Smooth muscle cell (in vitro differentiated cells): Measurements from ENCODE around the gene EIF3L. TPM values are rescaled to one million over a fixed set of nuclear protein-coding genes. Genes with fewer than 3 reads are reported as not detected.

Experiments
- DNase-seq: peaks from one replicate; lab custom pipeline; 2025; ENCODE audit not compliant: unreplicated experiment; lab: John Stamatoyannopoulos, UW
- H2AFZ ChIP-seq: fragments of 200-600 bp; sonication (generic); 2 replicates; pipeline ENCODE4 v1.6.0; 2016; ENCODE audit warnings: antibody characterized with exemption, low read depth, mild to moderate bottlenecking
- H3F3A ChIP-seq: fragments of 200-600 bp; sonication (generic); 2 replicates; pipeline ENCODE4 v1.6.0; 2017; ENCODE audit warnings: antibody characterized with exemption, low read depth
- H3K27ac ChIP-seq: fragments of 200-600 bp; sonication (generic); 2 replicates; pipeline ENCODE4 v1.5.1; 2016; ENCODE audit warnings: low read depth, mild to moderate bottlenecking
- H3K27me3 ChIP-seq: fragments of 200-600 bp; sonication (generic); 2 replicates; pipeline ENCODE4 v1.6.1; 2016; ENCODE audit warnings: low read depth, mild to moderate bottlenecking
- H3K36me3 ChIP-seq: fragments of 200-600 bp; sonication (generic); 2 replicates; pipeline ENCODE4 v1.5.1; 2016; ENCODE audit warnings: low read depth
- H3K4me1 ChIP-seq: fragments of 200-600 bp; sonication (generic); 2 replicates; pipeline ENCODE4 v1.5.1; 2016; ENCODE audit warnings: low read depth
- H3K4me2 ChIP-seq: fragments of 200-600 bp; sonication (generic); 2 replicates; pipeline ENCODE4 v1.6.0; 2016; ENCODE audit warnings: mild to moderate bottlenecking
- H3K4me3 ChIP-seq: fragments of 200-600 bp; sonication (generic); 2 replicates; pipeline ENCODE4 v1.5.1; 2016; ENCODE audit warnings: mild to moderate bottlenecking
- H3K79me2 ChIP-seq: fragments of 200-600 bp; sonication (generic); 2 replicates; pipeline ENCODE4 v1.6.0; 2016; ENCODE audit warnings: low read depth, mild to moderate bottlenecking
- H3K9ac ChIP-seq: fragments of 200-600 bp; sonication (generic); 2 replicates; pipeline ENCODE4 v1.6.0; 2016; ENCODE audit warnings: low read depth
- H3K9me3 ChIP-seq: fragments of 200-600 bp; sonication (generic); replicated peaks from 2 replicates; pipeline ENCODE4 v1.5.1; 2016; ENCODE audit warnings: low read depth
- H4K20me1 ChIP-seq: fragments of 200-600 bp; sonication (generic); 2 replicates; pipeline ENCODE4 v1.6.0; 2016; ENCODE audit warnings: low read depth
- CTCF ChIP-seq: fragments of 200-600 bp; sonication (generic); IDR thresholded peaks from 2 replicates; pipeline ENCODE4 v1.5.1; 2017; ENCODE audit warnings: borderline replicate concordance, mild to moderate bottlenecking, antibody characterized with exemption; ENCODE audit not compliant: insufficient read depth, poor library complexity, severe bottlenecking
- WGBS: methylation state at CpG from one replicate; pipeline ENCODE4 v1.1.7; 2016; ENCODE audit warnings: low lambda C conversion rate; 5-methylcytosine and 5-hydroxymethylcytosine counted together
- microRNA counts: library from miRNA; unstranded; fragments of <30 nt; microRNA quantifications from one replicate; lab custom pipeline; 2016
- microRNA-seq: library from miRNA; unstranded; fragments of <30 nt; microRNA quantifications from one replicate; pipeline ENCODE4, GENCODE V29; 2016; ENCODE audit warnings: borderline number of aligned reads
- polyA plus RNA-seq: library from polyadenylated mRNA; unstranded; fragments of >200 nt; fragmentation: Nextera tagmentation; extraction: Ambion mirVana; gene quantifications from 2 replicates; pipeline ENCODE4 v1.2.1, GENCODE V29; 2016
- small RNA-seq: library from RNA; depleted of rRNA; stranded (forward); fragments of <200 nt; gene quantifications from one replicate; pipeline ENCODE3, GENCODE V24; 2014
- total RNA-seq: library from RNA; depleted of rRNA; stranded (reverse); fragments of >200 nt; gene quantifications from 2 replicates; pipeline ENCODE4 v1.2.3, GENCODE V29; 2014

The EIF3L gene
- total and polyA plus RNA-seq, 2 experiments from 2014 or later: 182 to 274 TPM

GRCh38 chr22:37932401-37932800, 83.2 kb downstream of the EIF3L start:
- 96% methylated on average over 5 of the region's 10 CpGs for WGBS
- peaks cover 24% of the 10 kb centered on the region for H4K20me1 ChIP-seq

GRCh38 chr22:37932821-37933578, 83.8 kb downstream of the EIF3L start:
- H3K4me2 ChIP-seq: no peak overlapping the region
- peaks cover 5% of the 10 kb centered on the region for H3F3A ChIP-seq
- no peak for TF ChIP-seq CTCF
- peaks cover 4% of the 10 kb centered on the region for H3K36me3 ChIP-seq
- H3K79me2 ChIP-seq: no peaks in the 10 kb centered on the region
- H3K27ac ChIP-seq: peak overlapping the region; percentile 71
- H3K9me3 ChIP-seq: no peaks in the 10 kb centered on the region
- H3K4me3 ChIP-seq: no peak overlapping the region
- H3K4me1 ChIP-seq: no peaks in the 10 kb centered on the region
- no peak overlapping the region for H3K9ac ChIP-seq
- no peak overlapping the region for H2AFZ ChIP-seq
- WGBS: 91% methylated on average over 21 of the region's 21 CpGs
- peaks cover 24% of the 10 kb centered on the region for H4K20me1 ChIP-seq
- H3K27me3 ChIP-seq: no peaks in the 10 kb centered on the region
- no peak for DNase-seq

More at GRCh38 chr22:37932401-37932800, 83.2 kb downstream of the EIF3L start:
- peaks cover 5% of the 10 kb centered on the region for H3F3A ChIP-seq
- no peaks in the 10 kb centered on the region for H3K9me3 ChIP-seq
- peaks cover 4% of the 10 kb centered on the region for H3K36me3 ChIP-seq
- H3K27ac ChIP-seq: no peak overlapping the region
- H3K4me3 ChIP-seq: no peak overlapping the region
- no peaks in the 10 kb centered on the region for H3K79me2 ChIP-seq
- TF ChIP-seq CTCF: no peak
- H2AFZ ChIP-seq: no peak overlapping the region
- no peak for DNase-seq
- no peaks in the 10 kb centered on the region for H3K27me3 ChIP-seq
- H3K4me1 ChIP-seq: no peaks in the 10 kb centered on the region
- H3K9ac ChIP-seq: no peak overlapping the region
- H3K4me2 ChIP-seq: no peak overlapping the region

- no peak overlapping the region for H3K4me3 ChIP-seq
- H2AFZ ChIP-seq: no peak overlapping the region
- peak overlapping the region; percentile 17 for H3K9ac ChIP-seq
- peak overlapping the region; percentile 71 for H3K27ac ChIP-seq
- peaks cover 5% of the 10 kb centered on the region for H3F3A ChIP-seq
- no peaks in the 10 kb centered on the region for H3K9me3 ChIP-seq
- WGBS: 14% methylated on average over 13 of the region's 13 CpGs
- H3K79me2 ChIP-seq: no peaks in the 10 kb centered on the region
- no peaks in the 10 kb centered on the region for H3K27me3 ChIP-seq
- peak; percentile 65 for DNase-seq
- TF ChIP-seq CTCF: peak; percentile 78
- H3K4me2 ChIP-seq: peak overlapping the region; percentile 43
- no peaks in the 10 kb centered on the region for H3K4me1 ChIP-seq
- H4K20me1 ChIP-seq: peaks cover 28% of the 10 kb centered on the region
- H3K36me3 ChIP-seq: peaks cover under 1% of the 10 kb centered on the region
These were observed 84.6 kb downstream of the EIF3L start for GRCh38 chr22:37933711-37934376.

MicroRNA genes within 50 kb of the gene (microRNA counts, 767-probe panel; counts per million panel counts)
- microRNA hsa-miR-658 (lab: Ali Mortazavi, UCI) (183 counts per million), microRNA hsa-miR-659-3p (lab: Ali Mortazavi, UCI) (183 counts per million)

Small RNA genes lying within 50 kb of the gene (microRNA-seq; reads per million reads assigned to microRNA genes)
- not detected for gene MIR659

Small RNA genes lying within 50 kb of the gene (small RNA-seq; reads per million reads assigned to genes)
- gene MIR659: 0.08 reads per million

Other genes with a start within 250 kb of the EIF3L start
- 15.6 and 27.3 TPM in 2 replicates for gene GGA1, start 240.6 kb upstream of the EIF3L start, total RNA-seq
- 44.0 and 59.6 TPM in 2 replicates for gene GGA1, start 240.6 kb upstream of the EIF3L start, polyA plus RNA-seq
- 20.4 and 26.6 TPM in 2 replicates for gene SH3BP1, start 209.8 kb upstream of the EIF3L start, total RNA-seq
- gene SH3BP1, start 209.8 kb upstream of the EIF3L start, polyA plus RNA-seq: 16.6 and 33.7 TPM in 2 replicates
- 9.7 and 16.5 TPM in 2 replicates for gene PDXP, start 190.7 kb upstream of the EIF3L start, total RNA-seq
- gene PDXP, start 190.7 kb upstream of the EIF3L start, polyA plus RNA-seq: 20.0 and 20.7 TPM in 2 replicates
- gene LGALS1, start 173.8 kb upstream of the EIF3L start, total RNA-seq: 3,694 and 5,079 TPM in 2 replicates
- 4,318 and 5,332 TPM in 2 replicates for gene LGALS1, start 173.8 kb upstream of the EIF3L start, polyA plus RNA-seq
- gene NOL12, start 163.1 kb upstream of the EIF3L start, total RNA-seq: 23.4 and 31.0 TPM in 2 replicates
- gene NOL12, start 163.1 kb upstream of the EIF3L start, polyA plus RNA-seq: 13.2 and 16.2 TPM in 2 replicates
- gene TRIOBP, start 152.4 kb upstream of the EIF3L start, total RNA-seq: 39.8 and 44.6 TPM in 2 replicates
- gene TRIOBP, start 152.4 kb upstream of the EIF3L start, polyA plus RNA-seq: 95.8 and 100 TPM in 2 replicates
- gene GCAT, start 41.5 kb upstream of the EIF3L start, total RNA-seq: 10.8 and 13.5 TPM in 2 replicates
- gene GCAT, start 41.5 kb upstream of the EIF3L start, polyA plus RNA-seq: 21.2 and 30.6 TPM in 2 replicates
- not detected in 2 replicates for gene GALR3, start 26.0 kb upstream of the EIF3L start, total RNA-seq
- gene GALR3, start 26.0 kb upstream of the EIF3L start, polyA plus RNA-seq: 0.26 TPM in 1 of 2 replicates, not detected in the other
- gene ANKRD54, start 5.1 kb upstream of the EIF3L start, total RNA-seq: 24.5 and 26.6 TPM in 2 replicates
- gene ANKRD54, start 5.1 kb upstream of the EIF3L start, polyA plus RNA-seq: 22.2 and 26.2 TPM in 2 replicates
- 15.2 and 24.9 TPM in 2 replicates for gene MICALL1, start 56.9 kb downstream of the EIF3L start, total RNA-seq
- gene MICALL1, start 56.9 kb downstream of the EIF3L start, polyA plus RNA-seq: 8.7 and 17.1 TPM in 2 replicates
- 0.18 and 0.81 TPM in 2 replicates for gene C22orf23, start 104.2 kb downstream of the EIF3L start, total RNA-seq
- 1.0 and 2.4 TPM in 2 replicates for gene C22orf23, start 104.2 kb downstream of the EIF3L start, polyA plus RNA-seq
- 29.0 and 52.2 TPM in 2 replicates for gene POLR2F, start 104.3 kb downstream of the EIF3L start, total RNA-seq
- 138 and 141 TPM in 2 replicates for gene POLR2F, start 104.3 kb downstream of the EIF3L start, polyA plus RNA-seq
- gene SOX10, start 135.1 kb downstream of the EIF3L start, total RNA-seq: not detected in 2 replicates
- gene SOX10, start 135.1 kb downstream of the EIF3L start, polyA plus RNA-seq: not detected in 2 replicates
- gene PICK1, start 208.0 kb downstream of the EIF3L start, total RNA-seq: 8.8 and 23.4 TPM in 2 replicates
- gene PICK1, start 208.0 kb downstream of the EIF3L start, polyA plus RNA-seq: 17.5 and 30.1 TPM in 2 replicates
- gene SLC16A8, start 234.8 kb downstream of the EIF3L start, total RNA-seq: 0.09 TPM in 1 of 2 replicates, not detected in the other
- 0.93 and 1.4 TPM in 2 replicates for gene SLC16A8, start 234.8 kb downstream of the EIF3L start, polyA plus RNA-seq